WERI-Rb-1 (cell line): ENCODE data around the gene NR1D2.

Experiments used
- DNase-seq: peaks from one replicate; pipeline ENCODE4 v3.0.0-alpha.2; 2020
- H3K27ac ChIP-seq: fragments of 250-450 bp; sonication (Bioruptor Pico); 2 replicates; pipeline ENCODE4 v1.5.1; 2020; ENCODE audit warnings: mild to moderate bottlenecking, moderate library complexity
- H3K27me3 ChIP-seq: fragments of 250-450 bp; sonication (Bioruptor Pico); 2 replicates; pipeline ENCODE4 v1.5.1; 2021; ENCODE audit warnings: mild to moderate bottlenecking, low read depth, moderate library complexity; ENCODE audit not compliant: insufficient read depth, severe bottlenecking
- H3K36me3 ChIP-seq: fragments of 250-450 bp; sonication (Bioruptor Pico); 2 replicates; pipeline ENCODE4 v1.5.1; 2020; ENCODE audit warnings: mild to moderate bottlenecking, moderate library complexity
- H3K4me3 ChIP-seq: 2 replicates; pipeline ENCODE4 v1.5.1; 2011; ENCODE audit warnings: low read depth, mild to moderate bottlenecking, control low read depth, low read length
- H3K9me3 ChIP-seq: fragments of 250-450 bp; sonication (Bioruptor Pico); 2 replicates; pipeline ENCODE4 v1.5.1; 2021; ENCODE audit warnings: mild to moderate bottlenecking, moderate library complexity; ENCODE audit not compliant: severe bottlenecking
- CTCF ChIP-seq: IDR thresholded peaks from 2 replicates; pipeline ENCODE4 v1.5.1; 2011; ENCODE audit warnings: low read depth, mild to moderate bottlenecking, control low read depth, inconsistent platforms, low read length

The NR1D2 gene

GRCh38 chr3:23954144-23954543 is 9.1 kb downstream of the NR1D2 start:
- no peaks in the 10 kb centered on the region for H3K27me3 ChIP-seq
- no peak for TF ChIP-seq CTCF
- no peak for DNase-seq
- no peak overlapping the region for H3K4me3 ChIP-seq
- H3K27ac ChIP-seq = no peak overlapping the region
- H3K36me3 ChIP-seq = peaks cover 26% of the 10 kb centered on the region
- H3K9me3 ChIP-seq = no peaks in the 10 kb centered on the region

GRCh38 chr3:23956701-23957100 is 11.6 kb downstream of the NR1D2 start:
- H3K27ac ChIP-seq = no peak overlapping the region
- no peaks in the 10 kb centered on the region for H3K9me3 ChIP-seq
- TF ChIP-seq CTCF = no peak
- H3K4me3 ChIP-seq = no peak overlapping the region
- H3K36me3 ChIP-seq = peaks cover 46% of the 10 kb centered on the region
- no peaks in the 10 kb centered on the region for H3K27me3 ChIP-seq
- DNase-seq = no peak

- peaks cover 66% of the 10 kb centered on the region for H3K36me3 ChIP-seq
- DNase-seq = no peak
- H3K4me3 ChIP-seq = no peak overlapping the region
- no peaks in the 10 kb centered on the region for H3K9me3 ChIP-seq
- no peaks in the 10 kb centered on the region for H3K27me3 ChIP-seq
- no peak for TF ChIP-seq CTCF
- no peak overlapping the region for H3K27ac ChIP-seq
Measured at GRCh38 chr3:23959135-23959900, 14.2 kb downstream of the NR1D2 start.

GRCh38 chr3:23960649-23961048 is 15.6 kb downstream of the NR1D2 start:
- no peak overlapping the region for H3K27ac ChIP-seq
- TF ChIP-seq CTCF = no peak
- no peaks in the 10 kb centered on the region for H3K9me3 ChIP-seq
- peaks cover 65% of the 10 kb centered on the region for H3K36me3 ChIP-seq
- no peak overlapping the region for H3K4me3 ChIP-seq
- no peaks in the 10 kb centered on the region for H3K27me3 ChIP-seq
- DNase-seq = no peak

- H3K4me3 ChIP-seq = no peak overlapping the region
- DNase-seq = no peak
- H3K27ac ChIP-seq = no peak overlapping the region
- peaks cover 66% of the 10 kb centered on the region for H3K36me3 ChIP-seq
- no peaks in the 10 kb centered on the region for H3K27me3 ChIP-seq
- TF ChIP-seq CTCF = no peak
- no peaks in the 10 kb centered on the region for H3K9me3 ChIP-seq
Measured at GRCh38 chr3:23961066-23961465, 16.0 kb downstream of the NR1D2 start.

- Histone ChIP-seq H3K9me3 (no peaks in the 10 kb centered on the region), H3K4me3 (no peak overlapping the region), H3K36me3 (peaks cover 71% of the 10 kb centered on the region), H3K27ac (no peak overlapping the region), H3K27me3 (no peaks in the 10 kb centered on the region)
- TF ChIP-seq CTCF = no peak
- DNase-seq = no peak
Measured at GRCh38 chr3:23961913-23962312, 16.8 kb downstream of the NR1D2 start.
